K562 (cell line): ENCODE measurements around the gene AMOT.

Source experiments
- CTBP1 ChIP-seq: fragments of 450-650 bp; IDR thresholded peaks from 2 replicates; pipeline ENCODE4 v1.6.1; 2016; ENCODE audit warnings: borderline replicate concordance
- DDX20 ChIP-seq: fragments of 450-650 bp; IDR thresholded peaks from 2 replicates; pipeline ENCODE4 v1.6.1; 2016; ENCODE audit warnings: missing genetic modification characterization, low read depth, mild to moderate bottlenecking, missing compliant biosample characterization, moderate library complexity
- EP300 ChIP-seq: IDR thresholded peaks from 2 replicates; pipeline ENCODE4 v1.6.1; 2012; ENCODE audit warnings: low read length, improper control_type of control experiment
- ID3 ChIP-seq, 2 experiments: fragments of 250-450 bp in 1 of 2; fragments of 450-650 bp in 1 of 2; sonication (Bioruptor Pico) in 1 of 2; IDR thresholded peaks; 2 replicates each; pipeline versions ENCODE4 v1.6.1 to v1.8.0; 2016 to 2021; ENCODE audit warnings: mild to moderate bottlenecking in 2 of 2, moderate library complexity in 2 of 2, missing compliant biosample characterization in 1 of 2, missing genetic modification characterization in 1 of 2
- MAZ ChIP-seq, 2 experiments: fragments of 450-650 bp in 1 of 2; sonication (generic) in 1 of 2; formaldehyde crosslinking; IDR thresholded peaks in 1 of 2; conservative IDR thresholded peaks in 1 of 2; 2 replicates each; pipeline versions ENCODE4 v1.4.0 to v1.5.0; 2020; ENCODE audit warnings: mild to moderate bottlenecking in 1 of 2, missing genetic modification reagents in 1 of 2
- PCBP1 ChIP-seq: fragments of 200-400 bp; formaldehyde crosslinking; IDR thresholded peaks from 2 replicates; pipeline ENCODE4 v1.6.1; 2018; ENCODE audit warnings: mild to moderate bottlenecking, low read depth, low read length; ENCODE audit not compliant: poor library complexity, severe bottlenecking
- SIRT6 ChIP-seq: IDR thresholded peaks from one replicate; pipeline ENCODE4 v1.6.1; 2012; ENCODE audit warnings: low read depth, mild to moderate bottlenecking, control low read depth, inconsistent platforms, low read length, moderate library complexity
- SNRNP70 ChIP-seq: fragments of 200-400 bp; formaldehyde crosslinking; optimal IDR thresholded peaks from 2 replicates; pipeline ENCODE3; 2017; ENCODE audit warnings: low read depth, low read length
- ZFP30 ChIP-seq: fragments of 250-450 bp; sonication (Bioruptor Pico); IDR thresholded peaks from 2 replicates; pipeline ENCODE4 v1.8.0; 2022; ENCODE audit warnings: moderate library complexity, mild to moderate bottlenecking, inconsistent platforms, borderline replicate concordance
- ZNF133 ChIP-seq: fragments of 250-450 bp; sonication (Bioruptor Pico); IDR thresholded peaks from 2 replicates; pipeline ENCODE4 v1.4.0; 2020; ENCODE audit warnings: mild to moderate bottlenecking

GRCh38 chrX:112798736-112799135 is 41.9 kb downstream of the AMOT start:
- TF ChIP-seq MAZ (CRISPR knock-in tag; conservative IDR thresholded peaks at IDR 0.05 in 1 of 2, IDR thresholded peaks at IDR 0.05 in 1 of 2) (no peak), ZFP30 (CRISPR knock-in tag) (no peak), EP300 (no peak), CTBP1 (no peak), DDX20 (tag) (no peak), ZNF133 (no peak), ID3 (CRISPR knock-in tag; IDR thresholded peaks at IDR 0.05) (no peak), ID3 (tag; IDR thresholded peaks at IDR 0.05) (no peak), SIRT6 (no peak), PCBP1 (no peak), SNRNP70 (no peak)
